ENCODE measurements around the gene ADGRA3.
"Not testable (repeated sequence)": the region's sequence is repeated elsewhere in the genome, so short reads cannot be mapped to it uniquely, and the experiment has no call there.

The ADGRA3 gene

DNA sequence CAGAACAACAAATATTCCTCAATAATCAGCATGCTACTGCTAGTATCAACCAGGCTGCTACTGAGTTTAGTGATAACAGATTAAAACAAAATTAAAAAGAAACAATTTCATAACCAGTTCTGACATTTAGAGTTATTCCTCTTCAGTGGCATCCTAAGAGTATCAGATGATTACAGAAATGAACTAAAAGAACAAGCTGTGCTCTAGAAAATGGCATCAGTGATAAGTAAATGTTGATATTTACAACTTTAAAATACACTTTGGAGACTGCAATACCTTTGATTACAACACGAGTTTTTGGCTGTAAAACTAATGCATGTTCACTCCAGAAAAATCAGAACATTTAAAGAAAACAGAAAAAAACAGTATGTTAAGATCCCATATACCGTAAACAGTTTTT lies 72.9 kb downstream of the ADGRA3 start:
- DNase-seq (ENCODE audit: low read depth in 2 of 2, low spot score in 1 of 2): no peak

DNA sequence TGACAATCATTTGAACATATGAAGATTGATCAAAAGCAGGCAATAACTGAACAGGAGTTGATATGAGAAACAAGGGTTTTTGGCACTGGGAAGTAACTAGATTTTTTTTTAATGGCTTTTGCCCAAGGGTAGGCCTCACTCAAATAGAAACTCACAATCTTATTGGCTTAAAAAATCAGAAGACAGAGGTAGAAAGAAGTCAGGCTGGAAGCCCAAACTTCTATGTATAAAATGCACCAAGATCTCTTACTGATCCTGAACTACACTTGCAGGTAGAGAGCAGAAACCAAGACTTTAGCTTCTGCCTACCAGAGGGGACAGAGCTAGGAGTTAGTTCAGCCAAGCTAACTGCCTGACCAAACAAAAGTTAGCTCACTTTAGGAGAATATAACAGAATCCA lies 74.9 kb downstream of the ADGRA3 start:
- no peak for DNase-seq (ENCODE audit: low read depth in 2 of 2, low spot score in 1 of 2)

DNA sequence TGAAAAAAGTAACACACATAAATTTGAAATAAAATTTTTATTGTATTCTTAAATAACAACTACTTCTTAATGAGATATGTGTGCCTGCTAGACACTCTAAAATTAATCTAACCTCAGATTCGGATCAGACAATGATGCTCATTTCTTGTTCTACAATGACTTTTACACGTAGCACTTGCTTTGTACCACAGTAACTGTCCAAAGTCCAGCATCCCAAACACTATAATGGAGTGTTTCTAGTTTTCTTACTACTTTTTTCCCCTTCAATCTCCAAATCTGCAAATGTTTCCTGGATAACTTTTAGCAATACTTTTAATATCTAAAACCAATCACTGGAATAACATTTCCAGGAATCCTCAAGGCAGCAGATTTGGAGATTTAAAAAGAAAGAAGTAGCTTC lies 75.9 kb downstream of the ADGRA3 start:
- no peak for DNase-seq (ENCODE audit: low read depth in 2 of 2, low spot score in 1 of 2)

DNA sequence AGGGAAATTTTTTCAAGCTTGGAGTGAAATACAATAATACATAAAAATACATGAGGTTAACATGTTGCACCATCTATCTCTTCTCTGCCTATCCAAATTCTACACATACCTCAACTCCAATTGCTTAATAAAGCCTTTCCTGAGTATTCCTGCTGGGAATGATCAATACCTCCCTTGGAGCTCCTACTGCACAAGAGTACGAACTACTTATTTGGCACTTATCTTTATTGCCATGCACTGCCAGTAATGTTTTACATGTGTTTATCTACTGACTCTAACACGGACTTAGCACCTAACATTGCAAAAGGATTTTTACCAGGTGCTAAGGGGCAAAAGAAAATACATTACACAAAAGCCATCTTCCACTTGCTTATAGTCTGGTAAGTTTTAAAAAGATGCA lies 80.2 kb downstream of the ADGRA3 start:
- no peak for DNase-seq (ENCODE audit: low read depth in 2 of 2, low spot score in 1 of 2)

DNA sequence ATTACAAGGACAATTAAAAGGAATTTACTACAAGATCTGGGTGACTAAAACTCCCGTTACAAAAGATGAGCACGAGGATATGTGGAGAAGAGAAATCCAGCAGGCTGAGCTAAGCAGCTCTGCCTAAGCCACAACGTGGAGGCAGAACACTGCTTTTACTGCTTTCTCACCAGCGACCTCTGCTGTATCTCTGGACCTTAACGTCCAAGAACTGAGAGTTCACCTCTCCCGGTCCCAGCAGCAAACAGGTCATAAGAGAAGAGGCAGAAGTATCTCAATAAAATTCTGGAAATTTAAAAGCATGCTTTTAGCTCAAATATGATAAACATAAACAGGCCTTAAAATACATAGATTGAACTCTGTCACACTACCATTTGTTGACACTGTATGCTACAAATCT lies 81.0 kb downstream of the ADGRA3 start:
- no peak for DNase-seq (ENCODE audit: low read depth in 2 of 2, low spot score in 1 of 2)

DNA sequence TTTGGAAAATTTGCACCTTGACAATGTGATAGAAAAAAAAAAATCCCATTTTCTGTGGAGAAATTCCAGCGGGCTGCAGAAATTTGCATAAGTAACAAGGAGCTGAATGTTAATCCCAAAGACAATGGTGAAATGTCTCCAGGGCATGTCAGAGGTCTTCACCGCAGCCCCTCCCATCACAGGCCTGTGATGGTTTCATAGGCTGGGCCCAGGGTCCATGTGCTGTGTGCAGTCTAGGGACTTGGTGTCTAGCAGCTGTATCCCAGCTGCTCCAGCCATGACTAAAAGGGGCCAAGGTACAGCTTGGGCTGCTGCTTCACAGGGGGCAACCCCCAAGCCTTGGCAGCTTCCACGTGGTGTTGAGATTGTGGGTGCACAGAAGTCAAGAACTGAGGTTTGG lies 85.2 kb downstream of the ADGRA3 start:
- no peak for DNase-seq (ENCODE audit: low read depth in 2 of 2, low spot score in 1 of 2)

DNA sequence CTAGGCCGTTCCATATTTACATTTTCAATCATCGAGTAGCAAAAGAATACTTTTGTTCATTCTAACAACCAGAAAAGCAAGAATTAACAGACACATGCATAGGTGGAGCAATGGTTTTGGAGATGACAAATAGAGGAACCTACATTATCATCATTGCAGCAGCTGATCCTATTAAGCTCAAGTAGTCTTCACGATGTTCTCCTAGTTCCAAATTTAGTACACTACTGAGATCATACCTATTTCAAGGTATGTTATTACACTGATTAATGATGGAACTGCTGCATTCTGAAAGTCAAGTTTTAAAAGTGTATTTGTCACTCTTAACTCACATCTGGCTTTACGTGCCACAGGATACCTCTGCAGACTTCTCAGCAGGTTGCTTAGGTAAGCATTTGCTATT lies 87.4 kb downstream of the ADGRA3 start:
- no peak for DNase-seq (ENCODE audit: low read depth in 2 of 2, low spot score in 1 of 2)

DNA sequence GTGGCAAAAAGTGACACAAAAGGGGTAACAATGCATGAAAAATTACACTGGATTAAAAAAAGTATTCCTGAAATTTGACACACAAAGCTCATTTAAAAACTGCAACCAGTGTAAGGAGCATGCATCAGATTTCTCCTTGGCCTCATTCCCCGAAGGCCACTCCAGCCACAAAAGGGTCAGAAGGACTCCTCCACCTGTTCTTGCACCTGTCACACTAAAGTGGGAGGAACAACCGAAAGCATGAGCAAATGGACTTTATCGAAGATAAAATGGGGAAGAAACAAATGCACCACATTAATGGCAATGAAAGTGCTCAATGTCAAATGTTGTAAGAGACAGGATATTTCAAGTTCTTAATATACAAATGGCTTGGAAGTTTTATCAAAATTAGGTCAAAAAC lies 88.2 kb downstream of the ADGRA3 start:
- DNase-seq (ENCODE audit: low read depth in 2 of 2, low spot score in 1 of 2): no peak

DNA sequence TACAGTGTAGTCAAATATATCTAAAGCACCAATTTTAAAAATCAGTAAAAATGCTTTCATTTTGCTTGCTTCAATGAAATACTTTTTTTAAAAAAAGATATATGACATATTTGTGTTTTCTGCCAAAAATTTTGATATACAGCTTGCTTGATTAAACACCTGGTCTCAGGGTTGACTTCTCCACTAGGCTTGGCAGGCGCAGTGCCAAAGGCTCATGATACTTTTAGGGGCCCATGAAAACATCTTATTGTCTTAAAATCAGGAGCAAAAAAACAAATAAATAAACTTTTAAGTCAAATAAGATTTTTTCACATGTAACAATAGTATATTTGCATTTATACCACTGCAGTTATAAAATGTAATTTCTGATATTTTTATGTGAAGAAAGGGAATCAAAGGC lies 95.6 kb downstream of the ADGRA3 start:
- no peak for DNase-seq (ENCODE audit: low read depth in 2 of 2, low spot score in 1 of 2)

DNA sequence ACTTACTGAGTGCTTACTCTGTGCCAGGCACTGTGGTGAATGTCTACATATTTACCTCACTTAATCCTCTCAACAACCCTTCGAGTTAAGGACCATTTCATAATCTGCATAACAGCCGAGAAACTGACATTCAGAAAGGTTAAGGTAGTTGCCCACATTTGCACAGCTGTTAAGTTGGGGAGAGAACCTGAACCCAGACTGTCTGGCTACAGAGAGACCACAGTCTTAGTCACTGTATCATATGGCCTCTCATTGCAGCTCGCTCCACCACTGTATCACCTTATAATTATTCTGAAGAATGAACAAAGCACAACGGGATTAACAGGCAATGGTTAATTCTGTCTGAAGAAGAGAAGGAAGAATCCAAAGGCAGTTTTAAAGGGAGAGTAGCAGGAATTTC lies 98.5 kb downstream of the ADGRA3 start:
- DNase-seq (ENCODE audit: low read depth in 2 of 2, low spot score in 1 of 2): no peak

DNA sequence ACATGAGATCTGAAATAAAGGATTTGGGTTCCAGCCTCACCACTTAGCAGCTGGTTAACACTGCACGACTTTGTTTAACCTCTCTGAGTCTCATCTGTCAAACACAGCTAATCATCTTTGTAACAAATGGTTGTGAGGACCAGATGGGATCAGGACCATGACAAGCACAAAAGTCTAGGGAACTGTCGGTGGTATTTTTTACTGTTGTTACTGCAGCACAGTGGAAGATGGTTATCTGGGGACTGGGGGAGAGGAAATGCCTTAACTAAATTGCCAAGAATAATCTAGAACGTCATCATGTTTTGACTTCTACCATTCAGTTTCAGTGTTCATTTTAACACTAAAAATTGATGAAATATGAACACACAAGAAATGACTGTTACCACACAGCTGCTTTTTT lies 99.5 kb downstream of the ADGRA3 start:
- no peak for DNase-seq (ENCODE audit: low read depth in 2 of 2, low spot score in 1 of 2)

DNA sequence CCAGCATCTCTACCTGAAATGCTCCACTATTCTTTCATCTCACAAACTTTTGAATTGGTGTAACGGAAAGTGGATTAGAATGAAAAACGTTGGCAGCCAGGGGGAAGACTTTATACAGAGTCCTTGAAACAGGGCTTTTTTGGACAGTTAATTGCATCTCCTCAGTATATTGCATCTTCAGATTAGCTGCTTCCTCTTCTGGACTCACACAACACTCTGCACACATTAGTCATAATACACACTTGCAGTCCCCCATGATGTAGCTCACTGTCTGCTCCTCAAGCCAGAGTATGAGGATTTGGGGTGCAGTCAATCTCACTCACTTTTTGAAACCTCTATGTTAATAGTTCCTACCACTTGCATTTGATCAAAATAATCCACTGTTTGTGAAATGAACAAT lies 101.0 kb downstream of the ADGRA3 start:
- no peak for DNase-seq (ENCODE audit: low read depth in 2 of 2, low spot score in 1 of 2)

DNA sequence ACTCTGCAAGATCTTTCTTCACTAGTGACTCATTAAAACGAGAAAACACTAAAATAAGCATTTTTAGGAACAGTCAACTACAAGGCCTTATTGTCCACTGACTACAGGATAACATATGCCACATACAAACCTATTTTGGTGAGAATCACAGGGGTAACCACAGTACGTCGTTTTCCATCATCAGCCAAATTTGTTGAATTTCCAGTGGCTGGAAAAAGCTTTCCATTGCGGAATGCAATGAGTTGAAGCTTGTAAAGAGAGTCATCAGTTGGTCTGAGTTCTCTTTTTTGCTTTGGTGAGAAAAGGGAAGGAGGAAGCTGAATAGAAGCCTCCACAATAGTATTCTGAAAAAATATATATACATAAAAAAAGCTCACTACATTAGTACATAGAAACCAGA lies 102.4 kb downstream of the ADGRA3 start:
- no peak for DNase-seq (ENCODE audit: low read depth in 2 of 2, low spot score in 1 of 2)

DNA sequence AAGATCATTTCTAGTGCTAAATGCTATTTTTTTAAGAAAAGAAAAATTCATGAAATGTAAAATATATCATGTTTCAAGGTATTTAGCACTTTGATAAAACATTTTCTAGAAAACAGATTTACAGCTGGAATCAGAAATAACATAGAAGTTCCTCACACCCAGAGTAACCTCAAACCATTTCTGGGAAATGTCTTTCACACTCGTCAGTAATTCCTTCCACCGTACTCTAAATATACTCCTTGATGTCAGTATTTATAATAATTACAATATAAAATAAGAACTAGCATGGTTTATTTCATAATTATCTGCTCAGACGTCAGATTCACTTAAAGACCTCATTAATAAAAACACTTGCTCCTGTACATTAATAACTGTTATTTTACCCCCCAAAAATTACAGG lies 103.9 kb downstream of the ADGRA3 start:
- no peak for DNase-seq (ENCODE audit: low read depth in 2 of 2, low spot score in 1 of 2)

DNA sequence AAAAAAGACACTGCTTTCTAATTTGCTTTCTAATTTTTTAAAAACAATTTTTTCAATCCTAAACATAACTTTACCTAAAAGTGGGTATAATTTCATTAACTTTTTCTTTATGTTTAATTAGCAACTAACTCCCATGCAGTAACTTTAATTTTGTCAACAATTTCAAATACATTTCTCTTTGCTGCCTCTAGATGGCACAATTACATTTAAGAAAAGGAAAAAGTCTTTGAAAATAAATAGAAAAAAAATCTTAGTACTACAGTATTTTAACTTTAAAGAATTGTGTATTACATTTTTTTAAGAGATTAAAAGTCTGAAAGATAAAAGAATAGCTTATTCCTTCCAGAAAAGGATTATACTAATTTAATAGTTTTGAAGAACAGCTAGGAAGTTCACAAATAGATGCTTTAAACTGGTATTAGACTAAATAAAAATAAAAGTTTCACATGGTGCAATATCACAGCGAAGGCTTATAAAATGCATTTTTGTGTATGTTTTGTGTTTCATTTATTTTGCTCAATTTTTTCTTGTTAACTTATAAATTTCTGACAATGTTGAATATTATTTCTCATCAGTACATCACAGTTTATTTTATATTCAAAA lies 105.1 kb downstream of the ADGRA3 start:
- no peak for DNase-seq (ENCODE audit: low read depth in 2 of 2, low spot score in 1 of 2)

DNA sequence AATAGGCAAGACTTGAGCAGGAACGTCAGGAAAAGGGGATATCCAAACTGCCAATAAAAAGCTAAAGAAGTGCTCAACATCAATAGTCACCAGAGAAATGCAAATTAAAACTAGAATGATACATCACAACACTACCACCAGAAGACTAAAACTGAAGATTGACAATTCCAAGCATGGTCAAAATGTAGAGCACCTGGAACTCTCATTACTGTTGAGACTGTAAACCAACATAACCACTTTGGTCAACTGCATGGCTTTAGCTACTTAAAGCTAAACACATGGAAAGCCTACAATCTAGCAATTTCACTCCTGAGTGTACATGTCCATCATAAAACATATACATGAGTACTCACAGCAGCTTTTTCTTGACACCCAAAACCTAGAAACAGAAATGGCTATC lies 107.4 kb downstream of the ADGRA3 start:
- no peak for DNase-seq (ENCODE audit: low read depth in 2 of 2, low spot score in 1 of 2)

DNA sequence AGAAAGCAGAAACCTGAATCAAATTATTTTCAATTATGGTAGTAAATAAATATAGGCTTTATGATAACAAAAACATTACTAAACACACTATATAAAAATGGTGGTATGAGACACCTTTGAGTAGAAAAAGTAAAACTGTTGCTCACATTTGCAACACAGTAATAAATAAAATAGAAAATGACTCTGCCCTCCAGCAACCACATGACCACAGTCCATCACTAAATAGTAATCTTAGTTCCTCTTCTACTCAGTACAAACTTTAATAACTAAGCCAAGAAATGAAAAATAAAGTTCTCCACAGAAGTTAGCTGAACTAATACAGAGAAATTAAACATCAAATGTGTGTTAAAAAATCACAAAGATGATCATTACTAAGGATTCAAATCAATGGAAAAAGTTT lies 108.5 kb downstream of the ADGRA3 start:
- no peak for DNase-seq (ENCODE audit: low read depth in 2 of 2, low spot score in 1 of 2)

DNA sequence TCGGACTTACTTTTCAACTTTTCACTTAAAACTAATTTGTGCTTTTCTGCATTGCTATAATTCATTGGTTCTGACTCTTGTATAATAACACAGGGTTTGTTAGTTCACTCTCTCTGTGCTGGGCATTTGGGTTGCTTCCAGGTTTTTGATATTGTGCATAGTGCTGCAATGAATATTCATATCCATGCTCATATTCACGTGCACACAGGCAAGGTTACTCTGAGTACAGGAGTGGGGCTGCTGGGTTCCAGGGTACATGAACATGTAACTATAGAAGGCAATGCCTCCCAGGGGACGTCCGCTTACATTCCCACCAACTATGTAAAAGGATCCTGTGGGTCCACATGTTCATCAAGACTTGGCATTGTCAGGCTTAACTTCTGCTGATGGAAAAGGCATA lies 117.2 kb downstream of the ADGRA3 start:
- DNase-seq (ENCODE audit: low read depth in 2 of 2, low spot score in 1 of 2): no peak

DNA sequence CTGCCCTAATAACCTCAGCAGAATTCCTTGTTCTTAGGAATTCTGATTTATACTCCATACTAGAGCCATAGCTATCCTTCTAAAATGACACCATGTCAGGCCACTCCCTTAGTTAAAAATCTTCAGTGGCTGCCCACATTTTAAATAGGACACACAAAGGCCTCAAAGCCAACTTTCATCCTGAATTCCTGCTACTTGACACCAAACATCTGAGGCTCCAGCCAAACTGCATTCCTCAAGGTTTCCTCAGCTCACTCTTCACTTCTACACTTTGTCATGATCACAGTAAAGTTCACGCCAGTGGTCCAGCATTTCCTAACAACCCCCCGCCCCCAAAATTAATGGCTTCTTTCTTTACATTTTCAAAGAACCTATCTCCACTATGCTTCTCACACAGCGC lies 124.3 kb downstream of the ADGRA3 start:
- no peak for DNase-seq (ENCODE audit: low read depth in 2 of 2, low spot score in 1 of 2)

DNA sequence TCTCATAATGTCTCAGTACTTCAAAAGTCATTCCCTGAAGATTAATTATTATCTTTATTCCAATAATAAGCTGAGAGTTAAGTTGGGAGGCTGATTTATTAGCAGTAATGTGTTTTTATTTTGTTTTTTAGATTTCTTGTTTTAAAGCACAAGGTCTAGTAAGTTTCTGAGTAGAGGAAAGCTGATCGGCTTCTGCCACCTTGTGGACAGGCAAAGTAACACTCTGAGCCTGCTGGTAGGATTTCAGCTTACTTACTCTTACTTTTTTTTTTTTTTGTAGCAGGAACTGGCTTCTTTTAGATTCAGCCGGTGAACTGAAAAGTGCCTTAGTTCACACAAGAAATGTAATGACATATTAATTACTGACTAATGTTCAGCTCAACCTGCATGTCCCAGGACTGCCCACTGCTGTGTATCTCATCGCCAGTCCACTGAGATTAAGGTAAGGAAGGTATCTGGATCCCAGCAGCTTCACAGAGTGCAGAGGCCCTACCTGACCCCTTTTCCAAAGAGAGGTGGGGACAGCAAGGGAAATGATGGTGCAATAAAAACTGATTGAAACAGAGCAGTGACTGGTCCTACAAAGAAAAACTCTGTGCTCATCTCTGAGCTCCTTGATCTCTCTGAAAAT lies 126.5 kb downstream of the ADGRA3 start:
- DNase-seq (ENCODE audit: low read depth in 2 of 2, low spot score in 1 of 2): no peak

DNA sequence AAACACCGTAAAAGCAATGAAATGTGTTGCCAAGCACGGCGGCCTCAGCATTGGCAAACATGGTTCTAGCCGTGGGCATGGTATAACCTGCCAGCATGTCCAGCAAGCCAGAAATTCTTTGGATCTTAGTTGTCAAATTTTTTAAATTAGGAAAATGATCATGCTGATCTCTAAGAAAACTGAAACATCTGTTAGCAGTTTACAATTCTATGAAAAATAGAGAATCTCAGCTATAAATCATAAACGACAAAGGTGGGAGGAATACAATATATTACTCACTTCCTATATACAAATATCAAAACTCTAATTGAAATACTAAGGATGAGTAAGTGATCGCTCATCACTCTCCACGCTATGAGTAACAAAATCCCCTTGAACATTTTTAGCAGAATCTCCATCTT lies 130.3 kb downstream of the ADGRA3 start:
- DNase-seq (ENCODE audit: low read depth in 2 of 2, low spot score in 1 of 2): no peak

DNA sequence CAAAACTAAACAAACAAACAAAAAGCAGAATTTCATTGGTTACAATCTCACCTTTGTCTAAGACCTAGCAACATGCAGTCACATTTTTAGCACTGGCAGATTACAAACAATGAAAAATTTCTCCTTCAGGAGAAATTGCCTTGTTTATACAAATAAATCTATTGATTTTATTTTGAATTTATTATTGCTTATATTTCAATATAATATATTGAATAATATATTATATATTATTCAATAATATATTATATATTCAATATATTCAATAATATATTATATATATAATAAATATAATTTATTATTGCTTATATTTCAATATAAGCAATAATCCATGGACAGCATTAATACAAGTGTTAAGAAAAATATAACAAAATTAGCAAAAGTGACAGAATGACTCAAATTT lies 131.7 kb downstream of the ADGRA3 start:
- DNase-seq (ENCODE audit: low read depth in 2 of 2, low spot score in 1 of 2): no peak

DNA sequence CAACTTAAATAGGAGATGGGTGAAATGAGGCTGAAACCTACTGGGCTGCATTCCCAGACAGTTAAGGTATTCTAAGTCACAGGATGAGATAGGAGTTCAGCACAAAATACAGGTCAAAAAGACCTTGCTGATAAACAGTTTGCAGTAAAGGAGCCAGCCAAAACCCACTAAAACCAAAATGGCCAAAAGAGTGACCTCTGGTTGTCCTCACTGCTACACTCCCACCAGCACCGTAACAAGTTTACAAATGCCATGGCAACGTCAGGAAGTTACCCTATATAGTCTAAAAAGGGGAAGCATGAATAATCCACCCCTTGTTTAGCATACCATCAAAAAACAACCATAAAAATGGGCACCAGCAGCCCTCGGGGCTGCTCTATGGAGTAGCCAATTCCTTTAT lies 133.7 kb downstream of the ADGRA3 start:
- DNase-seq (ENCODE audit: low read depth in 2 of 2, low spot score in 1 of 2): not testable (repeated sequence)

DNA sequence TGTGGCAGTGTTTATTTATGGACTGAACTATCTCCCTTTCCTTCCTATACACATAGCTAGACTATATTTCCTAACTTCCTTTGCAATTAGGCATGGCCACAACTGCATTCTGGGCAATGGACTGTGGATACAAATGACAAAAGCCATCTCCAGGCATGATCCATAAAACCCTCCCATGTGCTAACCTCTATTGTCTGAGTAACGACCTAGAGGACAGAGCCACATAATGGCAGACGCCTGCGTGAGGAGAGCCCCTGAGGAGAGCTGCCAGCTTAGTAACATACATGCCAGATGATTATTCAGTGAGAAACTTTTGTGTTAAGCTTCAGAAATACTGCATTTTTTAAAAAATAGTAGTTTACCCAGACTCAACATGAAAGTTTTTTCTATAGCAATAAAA lies 142.9 kb downstream of the ADGRA3 start:
- no peak for DNase-seq (ENCODE audit: low read depth in 2 of 2, low spot score in 1 of 2)
